Activated T-helper 1 cell treated with anti-CD3 and anti-CD28 coated beads, Interleukin-12 subunit alpha, Interleukin-12 subunit beta, Interleukin-2, Interleukin-4 antibody, amounts not matched to agents 30 ng/mL and 10 ng/mL and 1 ng/mL, durations not matched to agents 14 hours and 24 hours and 36 hours (primary cell): ENCODE results near the gene PIP5K1B. TPM values are rescaled to one million over a fixed set of nuclear protein-coding genes. Genes with fewer than 3 reads are reported as not detected.

Experiments used
- DNase-seq: peaks from one replicate; pipeline ENCODE4 v3.0.0; 2021; ENCODE audit warnings: low spot score
- H3K27ac Mint-ChIP-seq: one replicate; pipeline ENCODE4 v1.8.0; 2021; ENCODE audit warnings: mild to moderate bottlenecking, mixed read lengths
- H3K27me3 Mint-ChIP-seq: one replicate; pipeline ENCODE4 v1.8.0; 2022; ENCODE audit warnings: mild to moderate bottlenecking, moderate library complexity, mixed read lengths; ENCODE audit not compliant: insufficient read depth
- H3K36me3 Mint-ChIP-seq: one replicate; pipeline ENCODE4 v1.8.0; 2021; ENCODE audit warnings: low read depth, mixed read lengths
- H3K4me1 Mint-ChIP-seq: one replicate; pipeline ENCODE4 v1.8.0; 2021; ENCODE audit warnings: low read depth, mixed read lengths
- H3K4me3 Mint-ChIP-seq: one replicate; pipeline ENCODE4 v1.8.0; 2021; ENCODE audit warnings: mild to moderate bottlenecking, moderate library complexity, mixed read lengths
- H3K9me3 Mint-ChIP-seq: one replicate; pipeline ENCODE4 v1.8.0; 2021; ENCODE audit warnings: mixed read lengths
- intact Hi-C: fragments of 100-400 bp; cut with micrococcal nuclease; formaldehyde crosslinking; loops from one replicate; pipeline ENCODE4 v1.15.1; 2024
- total RNA-seq: library from RNA; stranded (reverse); gene quantifications from 2 replicates; pipeline ENCODE4 v1.2.3, GENCODE V29; 2022

PIP5K1B gene
- total RNA-seq, 1 donor from 2014 or later = 77.4 TPM

DNA sequence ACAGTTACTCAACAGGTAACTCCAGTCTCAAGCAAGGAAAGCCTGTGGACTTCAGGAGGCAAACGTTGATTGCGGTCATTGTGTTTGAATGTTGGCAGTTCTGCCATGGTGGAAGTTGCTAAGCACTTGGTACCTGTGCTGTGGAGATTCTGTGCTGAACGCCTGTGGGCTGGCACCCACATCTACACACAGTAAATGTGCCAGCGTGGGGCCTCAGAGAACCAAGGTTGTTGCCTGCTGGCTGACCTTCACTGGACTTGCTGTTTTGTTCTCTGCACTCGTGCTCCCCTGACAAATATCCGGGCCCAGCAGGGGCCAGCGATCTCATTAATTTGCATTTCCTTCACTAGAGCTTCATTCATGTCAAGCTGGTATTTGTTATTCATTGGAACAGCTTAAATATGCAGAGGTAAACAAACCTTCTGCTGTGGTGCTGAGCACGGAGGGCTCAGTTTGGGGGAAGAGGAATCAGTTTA, 167.0 kb downstream of the PIP5K1B start:
- Mint-ChIP-seq H3K27me3 (peaks cover 2% of the 10 kb centered on the region), H3K36me3 (no peaks in the 10 kb centered on the region), H3K4me3 (no peak overlapping the region), H3K4me1 (no peaks in the 10 kb centered on the region), H3K27ac (no peak overlapping the region), H3K9me3 (no peaks in the 10 kb centered on the region)
- intact Hi-C loops = no loop called here
- DNase-seq = no peak

DNA sequence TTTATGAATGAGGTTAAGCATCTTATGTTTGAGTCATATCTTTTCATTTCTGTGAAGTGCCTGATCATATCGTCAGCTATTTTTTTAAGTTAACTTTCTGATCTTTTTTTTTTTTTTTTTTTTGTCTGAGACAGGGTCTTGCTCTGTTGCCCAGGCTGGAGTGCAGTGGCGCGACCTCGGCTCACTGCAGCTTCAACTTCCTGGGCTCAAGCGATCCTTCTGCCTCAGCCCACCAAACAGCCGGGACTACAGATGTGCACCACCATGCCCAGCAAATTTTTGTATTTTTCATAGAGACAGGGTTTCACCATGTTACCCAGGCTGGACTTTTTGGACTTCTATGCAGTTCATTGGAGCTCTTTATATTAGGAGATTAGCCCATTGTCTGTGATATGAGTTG, 168.1 kb downstream of the PIP5K1B start:
- DNase-seq = no peak
- Mint-ChIP-seq H3K27ac (no peak overlapping the region), H3K36me3 (no peaks in the 10 kb centered on the region), H3K27me3 (peaks cover 2% of the 10 kb centered on the region), H3K4me3 (no peak overlapping the region), H3K4me1 (no peaks in the 10 kb centered on the region), H3K9me3 (no peaks in the 10 kb centered on the region)
- intact Hi-C loops = no loop called here

DNA sequence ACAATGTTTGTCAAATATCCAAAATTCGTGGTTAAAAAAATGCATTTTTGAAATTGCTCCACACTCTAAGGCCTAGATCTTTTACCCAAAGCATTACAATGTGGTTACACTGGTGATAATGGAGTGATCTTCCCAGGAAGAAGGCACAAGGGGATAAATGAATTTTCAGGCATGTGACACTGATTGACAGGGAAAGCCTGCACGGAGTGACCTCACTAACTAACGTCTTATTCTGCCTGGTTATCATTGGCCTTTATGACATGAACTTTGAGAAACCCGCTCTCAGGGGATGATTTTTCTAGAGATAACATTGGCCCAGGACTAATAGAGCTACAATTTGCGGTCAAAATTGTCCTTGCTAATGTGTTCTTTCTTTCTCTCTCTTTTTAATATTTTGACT, 171.2 kb downstream of the PIP5K1B start:
- intact Hi-C loops = no loop called here
- Mint-ChIP-seq H3K9me3 (no peaks in the 10 kb centered on the region), H3K36me3 (peaks cover 1% of the 10 kb centered on the region), H3K27me3 (peaks cover 3% of the 10 kb centered on the region), H3K4me1 (no peaks in the 10 kb centered on the region), H3K27ac (no peak overlapping the region), H3K4me3 (no peak overlapping the region)
- no peak for DNase-seq

DNA sequence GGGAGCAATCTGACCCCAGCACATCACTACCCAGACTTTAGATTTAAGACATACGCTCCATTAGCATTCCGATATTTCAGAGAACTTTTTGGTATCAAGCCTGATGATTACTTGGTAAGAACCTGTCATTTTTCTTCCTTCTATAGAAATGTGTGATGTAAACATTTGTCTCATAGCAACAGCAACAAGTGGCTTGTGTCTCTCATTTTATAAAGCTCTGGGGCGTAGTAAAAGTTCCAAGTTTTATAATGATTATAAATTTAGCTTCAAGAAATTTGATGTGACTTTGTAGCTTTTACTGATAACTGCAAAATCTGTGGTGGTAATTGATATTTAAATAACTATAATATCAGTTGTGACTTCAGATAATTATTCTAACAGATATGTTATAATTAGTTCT, 171.6 kb downstream of the PIP5K1B start:
- Mint-ChIP-seq H3K36me3 (peaks cover 1% of the 10 kb centered on the region), H3K4me1 (no peaks in the 10 kb centered on the region), H3K27me3 (peaks cover 3% of the 10 kb centered on the region), H3K4me3 (no peak overlapping the region), H3K9me3 (no peaks in the 10 kb centered on the region), H3K27ac (no peak overlapping the region)
- intact Hi-C loops = no loop called here
- no peak for DNase-seq

DNA sequence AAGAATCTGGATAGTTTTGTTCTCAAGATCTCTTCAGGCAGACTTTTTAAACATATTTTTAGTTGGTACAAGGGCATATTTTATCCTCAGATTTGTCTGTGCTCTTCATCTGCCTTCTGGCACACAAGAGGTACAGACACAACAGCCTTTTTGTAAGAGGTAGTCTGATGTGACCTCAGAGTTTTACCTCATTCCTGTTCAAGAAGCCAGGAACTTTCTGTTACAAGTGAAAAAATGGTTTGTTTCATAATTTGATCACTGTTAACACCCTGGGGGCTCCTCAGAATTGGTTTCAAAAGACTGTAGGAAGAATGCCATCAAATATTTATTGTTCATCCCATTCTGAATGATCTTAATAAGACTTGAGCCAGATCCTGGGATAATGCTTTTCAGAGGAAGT, 172.2 kb downstream of the PIP5K1B start:
- Mint-ChIP-seq H3K36me3 (peaks cover 1% of the 10 kb centered on the region), H3K27ac (no peak overlapping the region), H3K4me3 (no peak overlapping the region), H3K4me1 (no peaks in the 10 kb centered on the region), H3K9me3 (no peaks in the 10 kb centered on the region), H3K27me3 (peaks cover 3% of the 10 kb centered on the region)
- DNase-seq = no peak
- intact Hi-C loops = no loop called here

DNA sequence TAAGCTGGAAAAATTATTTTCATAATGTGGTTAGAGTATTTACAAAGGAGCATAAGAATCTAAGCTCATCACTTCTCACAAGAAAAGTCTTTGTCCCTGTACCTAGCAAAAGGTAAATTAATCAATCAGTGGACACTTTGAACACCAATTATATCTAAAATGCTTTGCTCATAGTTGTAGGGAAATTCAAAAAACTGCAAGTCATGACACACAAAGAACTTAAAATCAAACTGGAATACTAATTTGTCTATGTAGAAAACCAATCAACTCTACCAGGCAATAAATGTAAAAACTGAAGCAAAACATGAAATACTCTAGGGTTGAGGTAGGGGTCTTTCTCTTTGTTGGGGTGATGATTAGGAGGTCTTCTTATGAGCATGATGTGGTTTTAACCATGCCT, 173.4 kb downstream of the PIP5K1B start:
- no peak overlapping the region for H3K4me3 Mint-ChIP-seq
- H3K27me3 Mint-ChIP-seq = peaks cover 3% of the 10 kb centered on the region
- DNase-seq = no peak
- H3K36me3 Mint-ChIP-seq = peaks cover 4% of the 10 kb centered on the region
- H3K9me3 Mint-ChIP-seq = no peaks in the 10 kb centered on the region
- intact Hi-C loops = no loop called here
- H3K27ac Mint-ChIP-seq = no peak overlapping the region
- no peaks in the 10 kb centered on the region for H3K4me1 Mint-ChIP-seq

DNA sequence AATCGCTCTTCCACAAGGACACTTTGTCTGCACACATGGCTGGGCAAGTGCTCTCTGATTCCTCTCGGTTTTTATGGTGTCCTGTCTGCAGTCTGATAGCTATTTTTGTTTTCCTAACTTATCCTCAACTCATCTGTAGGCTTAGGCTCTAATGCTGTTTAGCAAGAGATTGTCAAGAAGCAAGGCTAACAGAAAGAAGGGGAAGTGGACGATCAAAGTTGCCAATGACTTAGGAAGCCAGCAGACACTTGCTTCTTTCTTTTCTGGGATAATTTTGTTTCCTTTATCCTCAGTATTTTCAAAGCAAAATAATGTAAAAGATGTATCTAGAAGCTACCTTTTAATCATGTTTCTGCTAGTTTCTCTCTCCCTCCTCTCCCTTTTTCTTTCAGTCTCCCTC, 178.2 kb downstream of the PIP5K1B start:
- H3K27me3 Mint-ChIP-seq = peaks cover 2% of the 10 kb centered on the region
- no peak for DNase-seq
- H3K4me1 Mint-ChIP-seq = peaks cover 13% of the 10 kb centered on the region

DNA sequence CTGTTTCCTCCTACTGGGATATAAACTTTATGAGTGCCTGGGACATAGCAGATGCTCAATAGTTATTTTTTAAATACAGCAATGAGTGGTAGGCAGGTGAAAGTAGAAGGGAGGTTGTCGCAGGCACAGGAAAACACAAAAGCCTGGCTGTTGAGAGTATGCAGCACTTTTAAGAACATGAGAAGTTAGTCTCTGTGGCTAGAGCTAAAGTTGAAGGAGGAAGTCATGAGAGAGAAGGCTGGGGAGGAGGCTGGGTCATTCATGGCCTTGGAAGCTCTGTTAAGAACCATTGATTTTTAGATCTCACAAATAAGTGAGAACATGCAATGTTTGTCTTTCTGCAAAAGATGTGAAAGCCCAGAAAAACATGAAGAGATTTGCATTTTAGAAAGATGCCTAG, 182.2 kb downstream of the PIP5K1B start:
- Mint-ChIP-seq H3K4me1 (peaks cover 18% of the 10 kb centered on the region), H3K27me3 (no peaks in the 10 kb centered on the region), H3K9me3 (no peaks in the 10 kb centered on the region), H3K4me3 (no peak overlapping the region), H3K36me3 (peaks cover 8% of the 10 kb centered on the region), H3K27ac (peak overlapping the region; percentile 9)
- no peak for DNase-seq
- intact Hi-C loops = no loop called here

More for the DNA sequence above, 178.2 kb downstream of the PIP5K1B start:
- Mint-ChIP-seq H3K36me3 (peaks cover 9% of the 10 kb centered on the region), H3K4me3 (no peak overlapping the region), H3K27ac (no peak overlapping the region), H3K9me3 (no peaks in the 10 kb centered on the region)
- intact Hi-C loops = no loop called here

DNA sequence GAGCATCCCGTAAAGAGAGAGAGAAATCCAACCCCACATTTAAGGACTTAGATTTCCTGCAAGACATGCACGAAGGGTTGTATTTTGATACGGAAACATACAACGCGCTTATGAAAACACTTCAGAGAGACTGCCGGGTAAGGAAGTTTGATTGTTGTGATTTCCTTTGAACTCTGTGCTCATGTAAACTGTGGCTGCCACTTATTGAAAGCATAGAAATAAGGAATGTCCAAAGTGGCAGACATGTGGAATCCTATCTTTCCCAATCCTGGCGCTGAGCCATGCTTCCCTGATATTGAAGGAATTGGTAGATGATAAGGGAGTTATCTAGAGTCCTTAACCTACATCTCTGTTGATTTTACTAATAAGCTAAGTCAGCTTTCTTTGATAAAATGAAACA, 189.5 kb downstream of the PIP5K1B start:
- no peaks in the 10 kb centered on the region for H3K27me3 Mint-ChIP-seq
- peak overlapping the region; percentile 84 for H3K27ac Mint-ChIP-seq
- H3K4me1 Mint-ChIP-seq = peaks cover 51% of the 10 kb centered on the region
- intact Hi-C loops = no loop called here
- peak overlapping the region; percentile 70 for H3K4me3 Mint-ChIP-seq
- DNase-seq = no peak
- no peaks in the 10 kb centered on the region for H3K9me3 Mint-ChIP-seq
- peaks cover 20% of the 10 kb centered on the region for H3K36me3 Mint-ChIP-seq

DNA sequence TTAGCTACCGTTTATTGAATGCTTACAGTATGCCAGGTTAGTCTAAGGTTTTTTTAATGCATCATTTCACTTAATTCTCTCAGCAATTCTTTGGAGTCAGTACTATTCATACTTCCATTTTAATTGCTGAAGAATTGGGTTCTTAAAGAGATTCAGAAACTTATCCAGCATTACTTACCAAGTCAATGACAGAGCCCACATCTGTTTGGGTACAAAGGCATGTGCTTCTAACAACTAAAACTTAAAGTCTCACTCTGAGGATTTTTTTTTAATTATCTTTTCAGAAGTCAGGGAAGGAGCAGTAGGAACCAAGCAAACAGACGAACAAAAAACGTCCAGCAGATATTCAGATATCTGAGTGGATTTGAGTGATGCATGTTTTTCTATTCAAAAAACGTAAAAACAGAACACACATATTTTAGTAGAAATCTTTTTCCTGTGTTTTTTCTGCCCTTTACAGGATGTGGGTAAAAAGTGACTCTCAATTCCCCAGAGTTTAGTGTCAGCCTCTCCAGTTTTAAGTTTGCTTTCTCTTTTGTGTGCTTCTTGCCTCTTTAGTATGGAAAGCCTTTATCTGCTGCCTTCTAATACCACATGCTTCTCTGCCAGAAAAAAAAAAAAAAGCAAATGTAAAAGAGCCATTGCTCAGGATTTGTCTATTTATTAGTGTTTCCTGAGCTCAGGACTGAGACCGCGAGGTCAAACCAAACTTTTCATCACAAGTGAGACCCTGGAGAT, 190.9 kb downstream of the PIP5K1B start:
- intact Hi-C loops = loop anchor here (1.0 to 5.0 kb wide), 5 partner anchors 17 to 101 kb away; no protein-coding TSS in a partner anchor
- Mint-ChIP-seq H3K4me3 (peak overlapping the region; percentile 70), H3K27me3 (no peaks in the 10 kb centered on the region), H3K36me3 (peaks cover 20% of the 10 kb centered on the region), H3K27ac (peak overlapping the region; percentile 84), H3K4me1 (peaks cover 51% of the 10 kb centered on the region), H3K9me3 (no peaks in the 10 kb centered on the region)
- DNase-seq = no peak

DNA sequence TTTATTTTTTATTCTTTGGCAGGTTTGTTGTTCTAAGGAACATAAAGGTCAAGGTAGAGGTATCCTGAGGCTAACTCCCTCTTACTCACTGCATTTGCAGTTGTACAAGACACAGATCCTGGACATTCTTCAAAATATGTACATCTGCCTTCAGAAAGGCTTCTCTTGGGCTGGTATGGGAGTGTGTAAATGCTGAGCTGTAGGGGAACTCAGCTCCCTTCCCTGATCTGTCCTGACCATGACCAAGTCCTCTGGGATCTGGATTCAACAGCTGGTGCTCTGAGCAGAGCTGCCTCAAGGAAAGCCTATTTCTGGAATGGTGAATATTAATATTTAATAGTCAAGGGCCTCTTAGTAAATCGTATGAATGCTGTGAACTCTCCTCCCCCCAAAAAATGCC, 191.4 kb downstream of the PIP5K1B start:
- intact Hi-C loops = loop anchor here (1.0 to 5.0 kb wide), 5 partner anchors 16 to 101 kb away; no protein-coding TSS in a partner anchor
- Mint-ChIP-seq H3K27ac (peak overlapping the region; percentile 84), H3K4me3 (peak overlapping the region; percentile 70), H3K36me3 (peaks cover 20% of the 10 kb centered on the region), H3K27me3 (no peaks in the 10 kb centered on the region), H3K9me3 (no peaks in the 10 kb centered on the region), H3K4me1 (peaks cover 51% of the 10 kb centered on the region)
- no peak for DNase-seq

DNA sequence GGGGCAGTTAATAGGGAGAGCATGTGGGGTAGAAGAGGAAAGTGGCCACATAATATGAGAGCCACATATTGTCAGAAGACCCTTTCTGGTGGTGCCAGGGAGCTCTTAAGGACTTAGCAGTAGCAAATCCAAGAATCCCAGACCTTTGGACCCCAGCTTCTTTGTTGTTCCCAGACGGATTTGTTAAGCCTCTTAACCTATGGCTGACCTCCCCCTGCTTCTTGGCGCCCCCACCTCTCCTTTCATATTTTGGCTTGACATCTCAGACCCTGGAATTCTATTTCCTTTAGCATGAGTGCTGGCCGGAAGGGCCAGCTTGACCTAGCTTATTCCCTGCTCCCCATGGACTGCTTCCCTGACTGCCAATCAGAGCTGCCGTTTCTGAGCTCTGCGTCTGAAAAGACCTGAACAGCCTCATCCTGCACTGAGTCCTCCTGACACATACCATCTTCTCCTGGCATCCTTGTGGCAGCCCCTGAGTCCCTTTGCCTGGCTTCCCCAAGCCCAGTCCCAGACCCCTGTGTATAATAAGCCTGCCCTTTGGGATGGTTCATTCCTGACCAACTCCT, 192.6 kb downstream of the PIP5K1B start:
- intact Hi-C loops = loop anchor here (2.0 to 5.0 kb wide), 3 partner anchors 15 to 100 kb away; no protein-coding TSS in a partner anchor
- Mint-ChIP-seq H3K9me3 (no peaks in the 10 kb centered on the region), H3K4me1 (peaks cover 51% of the 10 kb centered on the region), H3K27ac (peak overlapping the region; percentile 11), H3K27me3 (no peaks in the 10 kb centered on the region), H3K36me3 (peaks cover 20% of the 10 kb centered on the region), H3K4me3 (no peak overlapping the region)
- DNase-seq = no peak

DNA sequence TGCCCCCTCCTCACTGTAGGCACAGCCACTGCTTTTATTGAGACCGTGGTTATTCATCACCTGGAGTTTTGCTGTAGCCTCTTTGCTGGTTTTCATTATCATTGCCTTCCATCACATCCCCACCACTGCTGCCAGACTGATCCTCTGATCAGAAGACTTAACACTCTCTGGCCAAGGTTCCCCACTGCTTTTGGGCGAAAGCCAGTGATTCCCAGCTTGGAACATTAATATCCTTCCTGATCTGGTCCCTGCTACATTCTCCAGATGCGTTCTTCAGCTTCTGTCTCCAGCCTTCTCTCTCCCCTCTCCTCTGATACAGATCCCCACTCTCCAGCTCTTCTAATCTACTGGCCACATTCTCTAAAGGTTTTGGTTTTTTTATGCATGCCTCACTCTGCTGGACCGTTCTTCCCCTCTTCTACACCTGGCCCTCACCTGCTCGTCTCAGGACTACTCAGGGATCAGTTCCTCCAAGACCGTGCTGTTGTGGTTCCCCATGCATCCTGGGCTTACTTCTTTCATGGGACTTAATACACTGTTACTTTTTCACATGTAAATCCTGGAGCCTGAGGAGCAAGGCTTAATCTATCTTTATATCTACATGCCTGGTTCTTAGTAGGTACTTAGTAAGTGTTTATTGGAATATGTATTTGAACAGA, 193.9 kb downstream of the PIP5K1B start:
- H3K27ac Mint-ChIP-seq = no peak overlapping the region
- no peaks in the 10 kb centered on the region for H3K9me3 Mint-ChIP-seq
- peaks cover 51% of the 10 kb centered on the region for H3K4me1 Mint-ChIP-seq
- no peaks in the 10 kb centered on the region for H3K27me3 Mint-ChIP-seq
- no peak for DNase-seq
- H3K4me3 Mint-ChIP-seq = no peak overlapping the region
- intact Hi-C loops = loop anchor here (5.0 kb wide), 1 partner anchor 98 kb away; no protein-coding TSS in a partner anchor
- H3K36me3 Mint-ChIP-seq = peaks cover 19% of the 10 kb centered on the region
